Gastrocnemius medialis (tissue), 4 donors: ENCODE measurements around the gene SMIM1. TPM values are rescaled to one million over a fixed set of nuclear protein-coding genes. Genes with fewer than 3 reads are reported as not detected.
"Not testable (repeated sequence)": the region's sequence is repeated elsewhere in the genome, so short reads cannot be mapped to it uniquely, and the experiment has no call there.

Experiments
- ATAC-seq, 2 donors: fragments of 150-250 bp; one replicate each; pipeline ENCODE4 v1.9.1; 2016
- DNase-seq, 2 donors: peaks; one replicate each; pipeline ENCODE4 v3.0.0-alpha.2; 2019
- H3K27ac ChIP-seq, 4 donors: fragments of 200-600 bp; sonication (generic); 1 replicate in 1 of 4; 2 replicates in 3 of 4; pipeline ENCODE4 v1.5.1; 2016 to 2018; ENCODE audit warnings: mild to moderate bottlenecking in 2 of 4, moderate library complexity in 1 of 4
- H3K27me3 ChIP-seq, 3 donors: fragments of 200-600 bp; sonication (generic) in 2 of 3; 1 replicate in 1 of 3; 2 replicates in 2 of 3; pipeline versions ENCODE4 v1.5.1 to v1.6.0; 2016 to 2019; ENCODE audit warnings: mild to moderate bottlenecking in 1 of 3, moderate library complexity in 1 of 3
- H3K36me3 ChIP-seq, 2 donors: fragments of 200-600 bp; sonication (generic) in 1 of 2; one replicate each; pipeline ENCODE4 v1.5.1; 2017 to 2018
- H3K4me1 ChIP-seq, 2 donors: fragments of 200-600 bp; sonication (generic) in 1 of 2; one replicate each; pipeline ENCODE4 v1.5.1; 2016 to 2017; ENCODE audit warnings: mild to moderate bottlenecking in 2 of 2
- H3K4me3 ChIP-seq, 4 donors: fragments of 200-600 bp; sonication (generic) in 3 of 4; 1 replicate in 1 of 4; 2 replicates in 3 of 4; pipeline ENCODE4 v1.5.1; 2016 to 2019; ENCODE audit warnings: mild to moderate bottlenecking in 2 of 4
- H3K9me3 ChIP-seq, 3 donors: fragments of 200-600 bp; sonication (generic) in 2 of 3; 1 replicate in 1 of 3; 2 replicates in 2 of 3; pipeline ENCODE4 v1.5.1; 2016 to 2019
- CTCF ChIP-seq, 5 experiments: fragments of 450-650 bp in 3 of 5; fragments of 200-600 bp in 2 of 5; sonication (generic) in 2 of 5; IDR thresholded peaks in 4 of 5; conservative IDR thresholded peaks in 1 of 5; 1 replicate in 4 of 5; 2 replicates in 1 of 5; pipeline ENCODE4 v1.5.1; 2016 to 2019; ENCODE audit warnings: antibody characterized with exemption in 5 of 5, mild to moderate bottlenecking in 3 of 5, moderate library complexity in 3 of 5
- POLR2A ChIP-seq, 2 donors: fragments of 450-650 bp; IDR thresholded peaks; one replicate each; pipeline ENCODE4 v1.6.1; 2017; ENCODE audit warnings: antibody characterized with exemption in 2 of 2, mild to moderate bottlenecking in 2 of 2, moderate library complexity in 2 of 2
- in situ Hi-C, 4 donors: fragments of 200-750 bp; cut with MboI; loops; one replicate each; pipeline versions ENCODE4 v1.15.0 to v1.8.0; 2017; ENCODE audit warnings: low sequenced_read_pairs in 4 of 4
- intact Hi-C: fragments of 100-400 bp; cut with DNase I; formaldehyde crosslinking; loops from one replicate; pipeline ENCODE4 v1.15.1; 2023; ENCODE audit warnings: low total_unique reads
- total RNA-seq, 4 donors: library from RNA; depleted of rRNA; stranded (reverse); fragments of >200 nt; gene quantifications; one replicate each; pipeline versions ENCODE4 v1.1.0 to v1.2.3, GENCODE V29; 2016

SMIM1 gene
- total RNA-seq, 4 donors from 2014 or later, result 1.4 to 3.7 TPM; not detected in 2

- in situ Hi-C loops, result no loop called here
- H3K4me1 ChIP-seq, result peaks cover 20 to 33% of the 10 kb centered on the region in 2 donors
Measured at GRCh38 chr1:3746830-3747521, 25.6 kb upstream of the SMIM1 start.

GRCh38 chr1:3747522-3747848, 25.1 kb upstream of the SMIM1 start:
- intact Hi-C loops (loop anchor here (1.0 kb wide), 1 partner anchor 49 kb away; the partner anchor contains the start of gene LRRC47), in situ Hi-C loops (no loop called here)
- no peaks in the 10 kb centered on the region for H3K27me3 ChIP-seq
- H3K4me3 ChIP-seq, result peak overlapping the region; percentile 75 to 83 (median 79)
- TF ChIP-seq CTCF (IDR thresholded peaks at IDR 0.05 in 4 of 5, conservative IDR thresholded peaks at IDR 0.05 in 1 of 5) (no peak), POLR2A (IDR thresholded peaks at IDR 0.05) (no peak)
- no peaks in the 10 kb centered on the region for H3K36me3 ChIP-seq
- peaks cover 20 to 33% of the 10 kb centered on the region in 2 donors for H3K4me1 ChIP-seq
- no peaks in the 10 kb centered on the region for H3K9me3 ChIP-seq
- no peak for ATAC-seq
- no peak for DNase-seq
- peak overlapping the region; percentile 79 to 89 (median 86) for H3K27ac ChIP-seq

More at GRCh38 chr1:3746830-3747521, 25.6 kb upstream of the SMIM1 start:
- H3K36me3 ChIP-seq, result peaks cover 0 to 4% of the 10 kb centered on the region in 2 donors
- ATAC-seq, result peak; percentile 89
- peak overlapping the region; percentile 75 to 83 (median 79) for H3K4me3 ChIP-seq
- peak; percentile 74 to 86 for DNase-seq
- H3K9me3 ChIP-seq, result no peaks in the 10 kb centered on the region
- peak overlapping the region; percentile 79 to 89 (median 86) for H3K27ac ChIP-seq
- intact Hi-C loops, result loop anchor here (1.0 kb wide), 1 partner anchor 49 kb away; the partner anchor contains the start of gene LRRC47
- H3K27me3 ChIP-seq, result no peaks in the 10 kb centered on the region
- no peak for TF ChIP-seq CTCF (IDR thresholded peaks at IDR 0.05 in 4 of 5, conservative IDR thresholded peaks at IDR 0.05 in 1 of 5)
- peak; percentile 75 to 83 for TF ChIP-seq POLR2A (IDR thresholded peaks at IDR 0.05)

GRCh38 chr1:3747903-3748302, 24.6 kb upstream of the SMIM1 start:
- DNase-seq (no peak), ATAC-seq (no peak)
- Histone ChIP-seq H3K9me3 (no peaks in the 10 kb centered on the region), H3K27ac (peak overlapping the region in 1 of 4 donors; percentile 85), H3K4me1 (peaks cover 20 to 33% of the 10 kb centered on the region in 2 donors), H3K27me3 (no peaks in the 10 kb centered on the region), H3K4me3 (peak overlapping the region in 1 of 4 donors; percentile 82), H3K36me3 (no peaks in the 10 kb centered on the region)
- intact Hi-C loops (loop anchor here (1.0 kb wide), 1 partner anchor 48 kb away; the partner anchor contains the start of gene LRRC47), in situ Hi-C loops (no loop called here)
- TF ChIP-seq POLR2A (IDR thresholded peaks at IDR 0.05) (no peak), CTCF (IDR thresholded peaks at IDR 0.05 in 4 of 5, conservative IDR thresholded peaks at IDR 0.05 in 1 of 5) (no peak)

- H3K27ac ChIP-seq, ATAC-seq, in situ Hi-C loops, H3K27me3 ChIP-seq, intact Hi-C loops, H3K4me3 ChIP-seq, H3K36me3 ChIP-seq, H3K9me3 ChIP-seq, DNase-seq: not testable (repeated sequence)
- H3K4me1 ChIP-seq, result peaks cover 20 to 33% of the 10 kb centered on the region in 2 donors
Measured at GRCh38 chr1:3748316-3748900, 24.1 kb upstream of the SMIM1 start.

- DNase-seq (no peak), ATAC-seq (no peak)
- Histone ChIP-seq H3K4me3 (no peak overlapping the region), H3K9me3 (no peaks in the 10 kb centered on the region), H3K4me1 (peaks cover 20 to 29% of the 10 kb centered on the region in 2 donors), H3K36me3 (no peaks in the 10 kb centered on the region), H3K27me3 (peaks cover 0 to 2% (median 0%) of the 10 kb centered on the region in 3 donors), H3K27ac (no peak overlapping the region)
- TF ChIP-seq CTCF (IDR thresholded peaks at IDR 0.05 in 4 of 5, conservative IDR thresholded peaks at IDR 0.05 in 1 of 5) (no peak), POLR2A (IDR thresholded peaks at IDR 0.05) (no peak)
- intact Hi-C loops, result no loop called here
- in situ Hi-C loops, result no loop called here
Measured at GRCh38 chr1:3749512-3749911, 23.0 kb upstream of the SMIM1 start.
